Activated naive CD4-positive, alpha-beta T cell treated with anti-CD3 and anti-CD28 coated beads, Interleukin-2, amount 10 ng/mL, durations not matched to agents 7 days and 5 days (primary cell): Measurements from ENCODE around the gene KCNN3.

Experiments
- CTCF ChIA-PET: fragments of 350-600 bp; sonication (Branson Sonifier 250); formaldehyde crosslinking; loops from one replicate; lab custom pipeline; 2021; ENCODE audit warnings: antibody characterized with exemption; lab: Charles Lee
- DNase-seq: peaks from one replicate; pipeline ENCODE4 v3.0.0-alpha.2; 2020
- H3K27ac Mint-ChIP-seq: one replicate; pipeline ENCODE4 v1.8.0; 2021; ENCODE audit warnings: mild to moderate bottlenecking, moderate library complexity, mixed read lengths
- H3K27me3 Mint-ChIP-seq: one replicate; pipeline ENCODE4 v1.8.0; 2021; ENCODE audit warnings: mild to moderate bottlenecking, mixed read lengths
- H3K36me3 Mint-ChIP-seq: one replicate; pipeline ENCODE4 v1.8.0; 2021; ENCODE audit warnings: mixed read lengths
- H3K4me1 Mint-ChIP-seq: one replicate; pipeline ENCODE4 v1.8.0; 2021; ENCODE audit warnings: mixed read lengths
- H3K4me3 Mint-ChIP-seq: one replicate; pipeline ENCODE4 v1.8.0; 2021; ENCODE audit warnings: mild to moderate bottlenecking, moderate library complexity, mixed read lengths
- H3K9me3 Mint-ChIP-seq: one replicate; pipeline ENCODE4 v1.8.0; 2021; ENCODE audit warnings: mixed read lengths

Gene KCNN3

GRCh38 chr1:154837672-154838171, 32.4 kb downstream of the KCNN3 start:
- no peak for DNase-seq
- no peak overlapping the region for H3K27ac Mint-ChIP-seq
- CTCF ChIA-PET, result interaction anchor here (1.2 kb wide), 1 partner anchor 11 kb away, joined by 3 read pairs; no protein-coding TSS in a partner anchor
- no peaks in the 10 kb centered on the region for H3K36me3 Mint-ChIP-seq
- H3K4me1 Mint-ChIP-seq, result peaks cover 5% of the 10 kb centered on the region
- H3K27me3 Mint-ChIP-seq, result peaks cover 37% of the 10 kb centered on the region
- no peaks in the 10 kb centered on the region for H3K9me3 Mint-ChIP-seq
- H3K4me3 Mint-ChIP-seq, result no peak overlapping the region

- Mint-ChIP-seq H3K27ac (no peak overlapping the region), H3K4me3 (no peak overlapping the region), H3K4me1 (peaks cover 11% of the 10 kb centered on the region), H3K27me3 (peaks cover 37% of the 10 kb centered on the region), H3K36me3 (no peaks in the 10 kb centered on the region), H3K9me3 (no peaks in the 10 kb centered on the region)
- no peak for DNase-seq
- CTCF ChIA-PET, result no interaction called here
Measured at GRCh38 chr1:154837034-154837671, 32.9 kb downstream of the KCNN3 start.

GRCh38 chr1:154835531-154836324, 34.4 kb downstream of the KCNN3 start:
- DNase-seq, result no peak
- no peak overlapping the region for H3K4me3 Mint-ChIP-seq
- no peaks in the 10 kb centered on the region for H3K9me3 Mint-ChIP-seq
- peaks cover 12% of the 10 kb centered on the region for H3K4me1 Mint-ChIP-seq
- H3K36me3 Mint-ChIP-seq, result no peaks in the 10 kb centered on the region
- peaks cover 37% of the 10 kb centered on the region for H3K27me3 Mint-ChIP-seq
- CTCF ChIA-PET, result no interaction called here
- no peak overlapping the region for H3K27ac Mint-ChIP-seq

- no peaks in the 10 kb centered on the region for H3K36me3 Mint-ChIP-seq
- no peak overlapping the region for H3K4me3 Mint-ChIP-seq
- no peak for DNase-seq
- H3K9me3 Mint-ChIP-seq, result no peaks in the 10 kb centered on the region
- H3K27me3 Mint-ChIP-seq, result peaks cover 39% of the 10 kb centered on the region
- CTCF ChIA-PET, result no interaction called here
- H3K27ac Mint-ChIP-seq, result no peak overlapping the region
- H3K4me1 Mint-ChIP-seq, result peaks cover 7% of the 10 kb centered on the region
Measured at GRCh38 chr1:154833841-154834240, 36.2 kb downstream of the KCNN3 start.

GRCh38 chr1:154833209-154833608, 36.9 kb downstream of the KCNN3 start:
- Mint-ChIP-seq H3K27ac (no peak overlapping the region), H3K27me3 (peaks cover 34% of the 10 kb centered on the region)

DNA sequence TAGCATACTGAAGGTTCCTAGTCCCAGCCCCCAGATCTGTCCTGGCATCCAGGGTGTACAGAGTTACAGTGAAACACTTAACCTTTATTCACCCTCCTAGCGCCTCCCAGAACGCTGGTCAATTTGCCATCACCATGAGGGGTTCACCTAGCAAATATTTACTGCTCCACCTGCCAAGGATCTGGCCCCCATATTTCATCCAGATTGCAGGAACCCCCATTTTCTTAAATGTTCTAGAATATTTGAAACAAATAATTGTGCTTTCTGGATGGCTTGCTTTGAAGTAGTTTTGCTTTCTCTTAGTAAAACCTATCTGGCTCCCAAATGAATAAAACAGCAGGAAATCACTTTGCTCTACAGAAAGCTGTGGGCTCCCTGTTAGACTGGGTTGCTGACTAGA, 37.7 kb downstream of the KCNN3 start:
- Mint-ChIP-seq H3K27ac (no peak overlapping the region), H3K4me3 (no peak overlapping the region), H3K27me3 (peaks cover 30% of the 10 kb centered on the region), H3K36me3 (no peaks in the 10 kb centered on the region), H3K9me3 (no peaks in the 10 kb centered on the region), H3K4me1 (peaks cover 7% of the 10 kb centered on the region)
- no peak for DNase-seq
- CTCF ChIA-PET, result no interaction called here

More at GRCh38 chr1:154833209-154833608, 36.9 kb downstream of the KCNN3 start:
- peaks cover 7% of the 10 kb centered on the region for H3K4me1 Mint-ChIP-seq
- H3K4me3 Mint-ChIP-seq, result no peak overlapping the region
- DNase-seq, result no peak
- no peaks in the 10 kb centered on the region for H3K36me3 Mint-ChIP-seq
- CTCF ChIA-PET, result no interaction called here
- no peaks in the 10 kb centered on the region for H3K9me3 Mint-ChIP-seq

DNA sequence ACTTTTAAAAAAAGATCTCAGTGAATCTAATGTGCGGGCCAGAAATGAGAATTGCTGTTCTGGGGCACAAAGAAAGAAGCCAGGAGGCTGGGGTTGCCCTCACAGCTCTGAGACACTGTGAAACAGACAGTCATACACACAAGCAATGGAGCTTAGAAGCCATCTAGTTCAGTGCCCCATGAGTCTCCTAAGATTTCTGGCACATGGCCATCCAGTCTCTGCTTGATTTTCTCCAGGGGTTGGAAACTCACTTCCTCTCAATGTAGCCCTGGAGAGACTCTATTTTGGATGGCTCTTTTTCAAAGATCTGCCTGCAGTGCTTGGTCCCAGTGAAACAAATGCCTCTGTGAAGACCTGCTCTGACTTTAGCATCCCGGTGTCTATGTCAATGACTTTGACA, 38.6 kb downstream of the KCNN3 start:
- no peak for DNase-seq
- CTCF ChIA-PET, result no interaction called here
- Mint-ChIP-seq H3K36me3 (no peaks in the 10 kb centered on the region), H3K27me3 (peaks cover 27% of the 10 kb centered on the region), H3K4me1 (peaks cover 7% of the 10 kb centered on the region), H3K4me3 (no peak overlapping the region), H3K27ac (no peak overlapping the region), H3K9me3 (no peaks in the 10 kb centered on the region)

DNA sequence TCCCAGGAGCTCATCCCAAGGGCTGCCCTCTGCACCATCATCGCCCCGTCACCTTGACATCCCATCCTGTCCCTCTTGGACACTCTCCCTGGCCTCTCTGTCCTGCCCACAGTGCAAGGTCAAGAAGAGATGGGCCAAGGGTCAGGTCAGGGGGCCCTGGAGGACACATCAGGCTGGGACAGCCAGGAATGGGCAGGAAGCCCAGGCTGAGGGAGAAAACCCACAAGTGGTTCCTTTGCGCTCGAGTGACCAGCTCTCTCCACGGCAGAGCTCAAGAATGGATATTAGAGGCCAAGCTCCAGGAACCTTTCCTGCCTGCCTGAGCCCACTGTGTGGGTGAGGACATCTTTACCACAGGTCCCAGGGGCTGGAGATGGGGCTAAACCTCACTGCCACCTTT, 41.0 kb downstream of the KCNN3 start:
- Mint-ChIP-seq H3K4me1 (peaks cover 7% of the 10 kb centered on the region), H3K9me3 (no peaks in the 10 kb centered on the region)
- CTCF ChIA-PET, result interaction anchor here (1.2 kb wide), 1 partner anchor 10 kb away, joined by 4 read pairs; no protein-coding TSS in a partner anchor

GRCh38 chr1:154824179-154825000, 45.7 kb downstream of the KCNN3 start:
- Mint-ChIP-seq H3K4me3 (no peak overlapping the region), H3K36me3 (no peaks in the 10 kb centered on the region), H3K27ac (no peak overlapping the region), H3K4me1 (no peaks in the 10 kb centered on the region), H3K27me3 (peaks cover 8% of the 10 kb centered on the region), H3K9me3 (no peaks in the 10 kb centered on the region)
- DNase-seq, result no peak
- CTCF ChIA-PET, result no interaction called here

More for the DNA sequence above, 41.0 kb downstream of the KCNN3 start:
- H3K27ac Mint-ChIP-seq, result no peak overlapping the region
- H3K27me3 Mint-ChIP-seq, result peaks cover 14% of the 10 kb centered on the region
- DNase-seq, result no peak
- no peak overlapping the region for H3K4me3 Mint-ChIP-seq
- H3K36me3 Mint-ChIP-seq, result no peaks in the 10 kb centered on the region

- no peaks in the 10 kb centered on the region for H3K36me3 Mint-ChIP-seq
- H3K27me3 Mint-ChIP-seq, result peaks cover 5% of the 10 kb centered on the region
- no peak for DNase-seq
- H3K9me3 Mint-ChIP-seq, result no peaks in the 10 kb centered on the region
- CTCF ChIA-PET, result no interaction called here
- H3K4me1 Mint-ChIP-seq, result no peaks in the 10 kb centered on the region
- H3K27ac Mint-ChIP-seq, result no peak overlapping the region
- no peak overlapping the region for H3K4me3 Mint-ChIP-seq
Measured at GRCh38 chr1:154822717-154823116, 47.4 kb downstream of the KCNN3 start.

DNA sequence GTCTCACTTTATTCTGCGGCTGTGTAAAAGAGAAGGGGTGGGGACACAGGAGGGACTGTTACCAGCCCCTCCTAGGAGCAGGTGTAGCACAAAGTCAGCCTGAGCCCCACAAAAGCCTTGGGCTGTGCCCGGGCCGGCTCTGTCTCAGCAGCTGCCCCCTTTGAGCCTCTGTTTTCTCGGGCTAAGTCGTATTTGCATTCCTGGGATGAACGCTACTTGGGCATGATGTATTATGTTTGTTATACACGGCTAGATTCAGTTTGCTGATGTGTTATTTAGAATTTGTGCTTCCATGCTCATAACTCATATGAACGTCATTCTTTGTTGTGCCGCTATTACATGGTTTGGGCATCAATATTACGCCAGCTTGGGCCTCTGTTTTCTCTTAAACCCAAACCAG, 47.8 kb downstream of the KCNN3 start:
- H3K27ac Mint-ChIP-seq, result no peak overlapping the region
- H3K36me3 Mint-ChIP-seq, result no peaks in the 10 kb centered on the region
- H3K27me3 Mint-ChIP-seq, result peaks cover 8% of the 10 kb centered on the region
- DNase-seq, result no peak
- CTCF ChIA-PET, result no interaction called here
- no peak overlapping the region for H3K4me3 Mint-ChIP-seq
- H3K9me3 Mint-ChIP-seq, result no peaks in the 10 kb centered on the region
- no peaks in the 10 kb centered on the region for H3K4me1 Mint-ChIP-seq

DNA sequence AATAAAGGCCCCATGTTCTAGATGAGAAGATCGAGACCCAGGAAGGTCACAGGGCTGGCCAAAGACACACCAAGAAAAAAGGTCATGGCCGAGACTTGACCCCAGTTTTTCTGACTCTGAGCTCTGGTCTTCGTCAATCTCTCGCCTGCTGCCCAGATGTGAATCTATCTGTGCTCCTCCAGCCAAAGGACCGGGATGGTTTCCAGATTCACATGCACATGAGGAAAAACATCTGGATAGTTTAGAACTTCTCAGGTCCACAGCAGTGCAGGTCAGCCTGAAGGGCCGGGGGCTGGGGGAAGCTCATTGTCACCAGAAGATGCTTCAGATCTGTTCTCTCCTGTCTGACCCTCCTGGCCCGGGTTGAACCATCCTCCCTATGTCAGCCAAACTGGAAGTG, 49.0 kb downstream of the KCNN3 start:
- no peak overlapping the region for H3K27ac Mint-ChIP-seq
- no peak overlapping the region for H3K4me3 Mint-ChIP-seq
- H3K9me3 Mint-ChIP-seq, result no peaks in the 10 kb centered on the region
- peaks cover 5% of the 10 kb centered on the region for H3K27me3 Mint-ChIP-seq
- no peaks in the 10 kb centered on the region for H3K4me1 Mint-ChIP-seq
- CTCF ChIA-PET, result no interaction called here
- H3K36me3 Mint-ChIP-seq, result no peaks in the 10 kb centered on the region
- DNase-seq, result no peak

- no peak overlapping the region for H3K27ac Mint-ChIP-seq
- H3K9me3 Mint-ChIP-seq, result no peaks in the 10 kb centered on the region
Measured at GRCh38 chr1:154820646-154821045, 49.4 kb downstream of the KCNN3 start.

More at GRCh38 chr1:154820646-154821045, 49.4 kb downstream of the KCNN3 start:
- Mint-ChIP-seq H3K27me3 (peaks cover 5% of the 10 kb centered on the region), H3K4me3 (no peak overlapping the region), H3K4me1 (no peaks in the 10 kb centered on the region), H3K36me3 (no peaks in the 10 kb centered on the region)
- DNase-seq, result no peak
- CTCF ChIA-PET, result interaction anchor here (0.6 to 1.7 kb wide), 4 partner anchors 29 to 151 kb away, joined by 3 to 11 read pairs (median 6); no protein-coding TSS in a partner anchor
